K562 (cell line): ENCODE measurements around the gene RBM20. TPM values are rescaled to one million over a fixed set of nuclear protein-coding genes. Genes with fewer than 3 reads are reported as not detected.
A peak's percentile ranks its signal among the peaks of the same experiment; 100 is the strongest.

Source experiments
- ATAC-seq: fragments of 200-7000 bp; cut with Tn5 transposase; 3 replicates; pipeline ENCODE4 v1.9.1; 2020; ENCODE audit warnings: moderate library complexity
- BruUV-seq: library from RNA; stranded (reverse); fragments of 400-500 nt; replicated peaks from 2 replicates; lab custom pipeline; 2021; lab: Mats Ljungman, UMichigan
- CTCF ChIA-PET: fragments of 300-600 bp; formaldehyde crosslinking; extraction: SDS; loops from one replicate; lab custom pipeline; 2021; ENCODE audit warnings: low intra/inter-chr PET ratio; lab: Yijun Ruan, JAX
- POLR2A ChIA-PET: fragments of 300-600, 350-650 bp; sonication (Branson Sonifier 250); formaldehyde crosslinking; extraction: SDS; loops from one replicate; lab custom pipeline; 2021; ENCODE audit warnings: antibody characterized with exemption, inconsistent platforms; lab: Yijun Ruan, JAX
- DNase-seq, 4 experiments: peaks; one replicate each; pipeline versions ENCODE4 v3.0.0 to v3.0.0-alpha.2; 2011 to 2018; ENCODE audit warnings: low spot score in 3 of 4, mixed read lengths in 3 of 4; ENCODE audit errors: extremely low read depth in 1 of 4
- FAIRE-seq: peaks from 2 replicates; lab custom pipeline; 2011; peaks lifted over from hg19 to GRCh38; lab: Jason Lieb, UNC
- H2AFZ ChIP-seq: 2 replicates; pipeline ENCODE4 v1.6.0; 2011; ENCODE audit warnings: low read depth, low read length, control low read depth, inconsistent platforms
- H3K27ac ChIP-seq: fragments of 200-600 bp; 3 replicates; pipeline ENCODE4 v1.8.0; 2011; ENCODE audit warnings: low read depth, mild to moderate bottlenecking, control low read depth, inconsistent platforms, low read length, moderate library complexity, mixed read lengths; ENCODE audit errors: extremely low read depth
- H3K27me3 ChIP-seq, 2 experiments: fragments of 300-600 bp in 1 of 2; 2 replicates in 1 of 2; 3 replicates in 1 of 2; pipeline versions ENCODE4 v1.6.0 to v1.8.0; 2011; ENCODE audit warnings: inconsistent platforms in 2 of 2, low read length in 2 of 2, mild to moderate bottlenecking in 1 of 2, mixed read lengths in 1 of 2, moderate library complexity in 1 of 2; ENCODE audit not compliant: control insufficient read depth in 2 of 2, insufficient read depth in 2 of 2
- H3K36me3 ChIP-seq: fragments of 300-600 bp; 3 replicates; pipeline ENCODE4 v1.8.0; 2011; ENCODE audit warnings: mild to moderate bottlenecking, low read length, inconsistent platforms; ENCODE audit not compliant: control insufficient read depth, insufficient read depth
- H3K4me1 ChIP-seq, 2 experiments: fragments of 200-600 bp in 1 of 2; replicated peaks in 1 of 2; 2 replicates in 1 of 2; 3 replicates in 1 of 2; pipeline versions ENCODE4 v1.5.1 to v1.8.0; 2011; ENCODE audit warnings: inconsistent platforms in 2 of 2, low read length in 2 of 2, mild to moderate bottlenecking in 1 of 2, mixed read lengths in 1 of 2, moderate library complexity in 1 of 2; ENCODE audit not compliant: control insufficient read depth in 2 of 2, insufficient read depth in 2 of 2
- H3K4me2 ChIP-seq: 2 replicates; pipeline ENCODE4 v1.6.1; 2011; ENCODE audit warnings: low read length, control low read depth, inconsistent platforms, mixed read lengths; ENCODE audit not compliant: insufficient read depth
- H3K4me3 ChIP-seq: fragments of 200-600 bp; sonication (generic), shearing (Covaris generic); 2 replicates; pipeline ENCODE4 v1.5.1; 2016; ENCODE audit warnings: control low read depth, inconsistent platforms
- H3K79me2 ChIP-seq: fragments of 200-600 bp; 3 replicates; pipeline ENCODE4 v1.8.0; 2011; ENCODE audit warnings: low read length, inconsistent platforms; ENCODE audit not compliant: control insufficient read depth, insufficient read depth
- H3K9ac ChIP-seq, 2 experiments: 2 replicates each; pipeline versions ENCODE4 v1.6.0 to v1.6.1; 2011; ENCODE audit warnings: low read depth in 2 of 2, low read length in 2 of 2, control low read depth in 1 of 2, inconsistent platforms in 1 of 2, mild to moderate bottlenecking in 1 of 2, mixed read lengths in 1 of 2; ENCODE audit not compliant: insufficient read depth in 1 of 2
- H3K9me1 ChIP-seq: one replicate; pipeline ENCODE4 v1.6.0; 2011; ENCODE audit warnings: inconsistent platforms, mild to moderate bottlenecking, low read length, moderate library complexity; ENCODE audit not compliant: control insufficient read depth, insufficient read depth
- H3K9me3 ChIP-seq: replicated peaks from 2 replicates; pipeline ENCODE4 v1.5.1; 2011; ENCODE audit warnings: low read depth, low read length, inconsistent platforms; ENCODE audit not compliant: control insufficient read depth, insufficient read depth
- H4K20me1 ChIP-seq: replicated peaks from 2 replicates; pipeline ENCODE4 v1.6.1; 2011; ENCODE audit warnings: low read length, inconsistent platforms, mixed read lengths; ENCODE audit not compliant: control insufficient read depth, insufficient read depth
- RFX1 ChIP-seq: fragments of 450-650 bp; IDR thresholded peaks from 2 replicates; pipeline ENCODE4 v1.6.1; 2016; ENCODE audit warnings: mild to moderate bottlenecking, moderate library complexity
- WGBS: fragments of 100-300 bp; shearing (Covaris generic); methylation state at CpG from one replicate; pipeline ENCODE4 v1.1.6; 2016; ENCODE audit warnings: low coverage, mixed read lengths; ENCODE audit not compliant: insufficient coverage; ENCODE audit errors: missing lambda C conversion rate; 5-methylcytosine and 5-hydroxymethylcytosine counted together
- in situ Hi-C: fragments of 300-500 bp; cut with MboI; formaldehyde crosslinking; loops from 4 replicates; pipeline ENCODE4 v1.15.0; 2018; ENCODE audit warnings: inconsistent platforms, mixed read lengths
- intact Hi-C: fragments of 100-400 bp; cut with micrococcal nuclease; formaldehyde crosslinking; loops from 2 replicates; pipeline ENCODE4 v1.14.2; 2022
- polyA plus RNA-seq, 8 experiments: library from polyadenylated mRNA; depleted of rRNA in 4 of 8; stranded (reverse) in 5 of 8; unstranded in 3 of 8; fragments of >200 nt; fragmentation: Nextera tagmentation in 2 of 8; fragmentation: Illumina TruSeq in 1 of 8; extraction: Ambion mirVana in 2 of 8; extraction: Trizol in 1 of 8; gene quantifications; 2 replicates each; pipeline versions ENCODE4 v1.2.1 to v1.2.3, GENCODE V29; 2011 to 2014; ENCODE audit warnings: inconsistent platforms in 1 of 8, missing spikeins in 1 of 8
- total RNA-seq, 7 experiments: library from RNA; depleted of rRNA in 6 of 7; stranded (reverse); fragments of >200 nt in 6 of 7; fragmentation: Illumina TruSeq in 2 of 7; extraction: Trizol in 2 of 7; gene quantifications; 2 replicates each; pipeline versions ENCODE4 v1.2.1 to v1.2.3, GENCODE V29; 2011 to 2021; ENCODE audit warnings: low replicate concordance in 1 of 7
- TF ChIP-seq, protein P1 (sequence below), 2 experiments: fragments of 450-650 bp; formaldehyde crosslinking in 1 of 2; IDR thresholded peaks; 2 replicates each; pipeline versions ENCODE4 v1.4.0 to v1.6.1; 2014 to 2020; ENCODE audit warnings: mild to moderate bottlenecking in 2 of 2, borderline replicate concordance in 1 of 2, low read depth in 1 of 2

The RBM20 gene
- total and polyA plus RNA-seq, 9 of the 15 experiments (the other 6 are each of a cell fraction or from before 2014, with no cell fraction given) = 0.63 to 5.7 (median 3.2) TPM

GRCh38 chr10:110822712-110823311 is 178.7 kb downstream of the RBM20 start:
- FAIRE-seq = no peak
- no peak for DNase-seq
- in situ Hi-C loops (no loop called here), intact Hi-C loops (loop anchor here (5.0 kb wide), 1 partner anchor 69 kb away; no protein-coding TSS in a partner anchor)
- no TSS peak for BruUV-seq
- no peak for ATAC-seq
- POLR2A ChIA-PET = no interaction called here
- H3K36me3 ChIP-seq = peaks cover 31% of the 10 kb centered on the region; the same call in 2 of the 3 replicates
- no peaks in the 10 kb centered on the region for H3K9me3 ChIP-seq
- H3K4me3 ChIP-seq = no peak overlapping the region
- H3K4me2 ChIP-seq = no peak overlapping the region
- H3K9me1 ChIP-seq = no peaks in the 10 kb centered on the region
- no peak overlapping the region for H3K27ac ChIP-seq
- TF ChIP-seq, protein P1, sequence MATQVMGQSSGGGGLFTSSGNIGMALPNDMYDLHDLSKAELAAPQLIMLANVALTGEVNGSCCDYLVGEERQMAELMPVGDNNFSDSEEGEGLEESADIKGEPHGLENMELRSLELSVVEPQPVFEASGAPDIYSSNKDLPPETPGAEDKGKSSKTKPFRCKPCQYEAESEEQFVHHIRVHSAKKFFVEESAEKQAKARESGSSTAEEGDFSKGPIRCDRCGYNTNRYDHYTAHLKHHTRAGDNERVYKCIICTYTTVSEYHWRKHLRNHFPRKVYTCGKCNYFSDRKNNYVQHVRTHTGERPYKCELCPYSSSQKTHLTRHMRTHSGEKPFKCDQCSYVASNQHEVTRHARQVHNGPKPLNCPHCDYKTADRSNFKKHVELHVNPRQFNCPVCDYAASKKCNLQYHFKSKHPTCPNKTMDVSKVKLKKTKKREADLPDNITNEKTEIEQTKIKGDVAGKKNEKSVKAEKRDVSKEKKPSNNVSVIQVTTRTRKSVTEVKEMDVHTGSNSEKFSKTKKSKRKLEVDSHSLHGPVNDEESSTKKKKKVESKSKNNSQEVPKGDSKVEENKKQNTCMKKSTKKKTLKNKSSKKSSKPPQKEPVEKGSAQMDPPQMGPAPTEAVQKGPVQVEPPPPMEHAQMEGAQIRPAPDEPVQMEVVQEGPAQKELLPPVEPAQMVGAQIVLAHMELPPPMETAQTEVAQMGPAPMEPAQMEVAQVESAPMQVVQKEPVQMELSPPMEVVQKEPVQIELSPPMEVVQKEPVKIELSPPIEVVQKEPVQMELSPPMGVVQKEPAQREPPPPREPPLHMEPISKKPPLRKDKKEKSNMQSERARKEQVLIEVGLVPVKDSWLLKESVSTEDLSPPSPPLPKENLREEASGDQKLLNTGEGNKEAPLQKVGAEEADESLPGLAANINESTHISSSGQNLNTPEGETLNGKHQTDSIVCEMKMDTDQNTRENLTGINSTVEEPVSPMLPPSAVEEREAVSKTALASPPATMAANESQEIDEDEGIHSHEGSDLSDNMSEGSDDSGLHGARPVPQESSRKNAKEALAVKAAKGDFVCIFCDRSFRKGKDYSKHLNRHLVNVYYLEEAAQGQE (IDR thresholded peaks at IDR 0.05; ENCODE audit: borderline replicate concordance) = no peak
- TF ChIP-seq, protein P1 (CRISPR knock-in tag; IDR thresholded peaks at IDR 0.05; ENCODE audit: low read depth) = no peak
- peak; percentile 47; the same call in 1 of the 2 replicates for TF ChIP-seq RFX1
- no peak overlapping the region for H3K9ac ChIP-seq
- no peaks in the 10 kb centered on the region for H4K20me1 ChIP-seq
- H3K4me1 ChIP-seq = peaks cover 7 to 15% of the 10 kb centered on the region in 2 experiments; a peak in 4 of 5 replicates
- H2AFZ ChIP-seq = no peak overlapping the region
- CTCF ChIA-PET = no interaction called here
- WGBS = 77% methylated on average over 8 of the region's 8 CpGs
- no peaks in the 10 kb centered on the region for H3K27me3 ChIP-seq
- H3K79me2 ChIP-seq = no peaks in the 10 kb centered on the region
